Fibroblast of villous mesenchyme (primary cell): ENCODE results near the gene MDM2. TPM values are rescaled to one million over a fixed set of nuclear protein-coding genes. Genes with fewer than 3 reads are reported as not detected.

Source experiments
- DNase-seq: peaks from one replicate; pipeline ENCODE4 v3.0.0-alpha.2; 2010; ENCODE audit warnings: low read depth
- H3K4me3 ChIP-seq: 2 replicates; pipeline ENCODE4 v1.5.1; 2011; ENCODE audit warnings: low read depth, mild to moderate bottlenecking, low read length
- total RNA-seq: library from RNA; depleted of rRNA; stranded (reverse); fragments of >200 nt; gene quantifications from 2 replicates; pipeline ENCODE4 v1.2.3, GENCODE V29; 2012
- TF ChIP-seq, protein P1 (sequence below): IDR thresholded peaks from 2 replicates; pipeline ENCODE4 v1.5.1; 2012; ENCODE audit warnings: low read depth, mild to moderate bottlenecking, low read length; ENCODE audit not compliant: insufficient read depth

The MDM2 gene
- total RNA-seq, 1 donor: 245 TPM

DNA sequence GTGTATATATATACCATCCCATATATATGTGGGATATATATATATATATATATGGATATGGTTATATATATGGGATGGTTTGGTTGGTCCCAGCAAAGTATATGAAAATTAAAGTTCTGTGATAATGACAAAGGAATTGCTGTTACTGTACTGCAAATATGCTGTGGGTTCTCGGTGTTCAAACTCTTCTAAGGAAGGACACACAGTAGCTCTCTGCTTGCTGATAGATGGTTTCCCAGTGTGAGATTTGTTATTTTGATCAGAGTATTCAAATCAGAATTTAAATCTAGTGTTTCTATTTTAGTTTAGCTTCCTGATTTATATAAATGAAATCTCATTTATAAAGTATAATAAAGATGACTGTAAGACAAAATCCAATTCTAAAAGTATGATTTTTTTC, 42.3 kb upstream of the MDM2 start:
- TF ChIP-seq, protein P1, sequence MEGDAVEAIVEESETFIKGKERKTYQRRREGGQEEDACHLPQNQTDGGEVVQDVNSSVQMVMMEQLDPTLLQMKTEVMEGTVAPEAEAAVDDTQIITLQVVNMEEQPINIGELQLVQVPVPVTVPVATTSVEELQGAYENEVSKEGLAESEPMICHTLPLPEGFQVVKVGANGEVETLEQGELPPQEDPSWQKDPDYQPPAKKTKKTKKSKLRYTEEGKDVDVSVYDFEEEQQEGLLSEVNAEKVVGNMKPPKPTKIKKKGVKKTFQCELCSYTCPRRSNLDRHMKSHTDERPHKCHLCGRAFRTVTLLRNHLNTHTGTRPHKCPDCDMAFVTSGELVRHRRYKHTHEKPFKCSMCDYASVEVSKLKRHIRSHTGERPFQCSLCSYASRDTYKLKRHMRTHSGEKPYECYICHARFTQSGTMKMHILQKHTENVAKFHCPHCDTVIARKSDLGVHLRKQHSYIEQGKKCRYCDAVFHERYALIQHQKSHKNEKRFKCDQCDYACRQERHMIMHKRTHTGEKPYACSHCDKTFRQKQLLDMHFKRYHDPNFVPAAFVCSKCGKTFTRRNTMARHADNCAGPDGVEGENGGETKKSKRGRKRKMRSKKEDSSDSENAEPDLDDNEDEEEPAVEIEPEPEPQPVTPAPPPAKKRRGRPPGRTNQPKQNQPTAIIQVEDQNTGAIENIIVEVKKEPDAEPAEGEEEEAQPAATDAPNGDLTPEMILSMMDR: no peak
- DNase-seq: no peak
- H3K4me3 ChIP-seq: no peak overlapping the region

DNA sequence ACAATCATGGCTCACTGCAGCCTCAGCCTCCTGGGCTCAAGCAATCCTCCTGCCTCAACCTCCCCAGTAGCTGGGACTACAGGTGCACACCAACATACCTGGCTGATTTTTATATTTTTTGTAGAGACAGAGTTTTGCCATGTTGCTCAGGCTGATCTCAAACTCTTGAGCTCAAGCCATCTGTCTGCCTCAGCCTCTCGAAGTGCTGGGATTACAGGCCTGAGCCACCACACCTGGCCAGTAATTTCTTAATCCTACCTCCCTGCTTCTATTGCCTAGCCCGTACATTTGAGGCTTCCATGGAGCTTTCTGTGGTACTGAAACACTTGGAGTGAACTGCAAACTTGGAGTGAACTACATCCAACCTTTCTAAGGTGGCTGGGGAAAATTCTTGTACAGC, 41.3 kb upstream of the MDM2 start:
- DNase-seq: no peak

DNA sequence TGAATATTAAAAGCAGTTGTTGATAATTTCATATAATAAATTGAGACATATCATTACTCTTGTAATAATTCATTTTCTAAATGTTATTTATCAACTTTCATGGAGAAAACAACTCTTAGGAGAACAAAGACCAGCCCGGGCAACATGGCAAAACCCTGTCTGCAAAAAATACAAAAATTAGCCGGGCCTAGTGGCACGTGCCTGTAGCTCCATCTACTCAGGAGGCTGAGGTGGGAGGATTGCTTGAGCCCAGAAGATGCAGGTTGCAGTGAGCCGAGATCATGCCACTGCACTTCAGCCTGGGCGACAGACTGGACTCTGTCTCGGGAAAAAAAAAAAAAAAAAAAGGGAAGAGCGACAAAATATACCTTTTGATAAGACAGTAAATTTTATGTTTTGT, 40.8 kb upstream of the MDM2 start:
- DNase-seq: no peak
- TF ChIP-seq, protein P1: no peak
- H3K4me3 ChIP-seq: no peak overlapping the region

More for the DNA sequence above, 41.3 kb upstream of the MDM2 start:
- no peak overlapping the region for H3K4me3 ChIP-seq
- TF ChIP-seq, protein P1: no peak

DNA sequence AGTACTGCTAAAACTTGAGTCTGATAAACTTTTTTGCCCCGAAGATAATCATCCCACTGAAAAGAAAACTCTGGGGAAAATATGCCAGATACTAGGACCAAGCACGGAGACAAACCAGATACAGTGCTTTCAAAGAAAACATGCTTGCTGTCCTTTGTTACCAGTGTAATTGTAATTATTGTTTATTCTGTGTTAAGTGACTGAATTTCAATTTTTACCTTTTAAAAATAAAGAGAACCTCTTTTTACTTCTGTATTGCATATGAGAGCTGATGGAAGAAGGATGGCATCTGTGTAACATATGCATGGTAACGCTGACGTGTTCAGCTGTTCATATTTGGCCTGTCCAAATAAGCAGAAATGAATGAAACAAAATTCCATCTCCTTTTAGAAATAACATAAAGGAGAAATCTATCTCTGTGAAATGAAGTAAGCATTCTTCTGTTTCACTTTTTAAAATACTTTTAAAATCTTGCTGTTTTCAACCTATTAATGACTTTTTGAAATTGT, 39.5 kb upstream of the MDM2 start:
- no peak overlapping the region for H3K4me3 ChIP-seq
- no peak for DNase-seq
- TF ChIP-seq, protein P1: no peak

DNA sequence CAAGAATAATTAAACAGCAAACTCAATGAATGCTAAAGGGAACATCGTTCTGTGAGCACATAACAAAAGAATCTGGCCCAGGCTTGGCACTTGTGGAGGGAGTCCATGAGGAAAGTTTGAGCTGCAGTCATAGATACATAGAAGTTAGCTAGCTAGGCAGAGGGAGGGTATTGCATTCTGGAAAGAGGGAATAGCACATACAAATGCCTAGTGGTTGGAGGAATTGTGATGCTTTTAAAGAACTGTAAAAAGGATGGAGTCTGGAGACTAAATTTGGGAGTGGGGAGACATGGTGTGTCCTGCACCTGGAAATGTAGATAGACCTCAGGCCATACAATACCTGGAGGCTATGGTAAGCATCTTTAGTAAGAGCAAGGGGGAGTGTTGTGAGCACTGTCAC, 38.0 kb upstream of the MDM2 start:
- no peak overlapping the region for H3K4me3 ChIP-seq
- TF ChIP-seq, protein P1: no peak
- DNase-seq: no peak

DNA sequence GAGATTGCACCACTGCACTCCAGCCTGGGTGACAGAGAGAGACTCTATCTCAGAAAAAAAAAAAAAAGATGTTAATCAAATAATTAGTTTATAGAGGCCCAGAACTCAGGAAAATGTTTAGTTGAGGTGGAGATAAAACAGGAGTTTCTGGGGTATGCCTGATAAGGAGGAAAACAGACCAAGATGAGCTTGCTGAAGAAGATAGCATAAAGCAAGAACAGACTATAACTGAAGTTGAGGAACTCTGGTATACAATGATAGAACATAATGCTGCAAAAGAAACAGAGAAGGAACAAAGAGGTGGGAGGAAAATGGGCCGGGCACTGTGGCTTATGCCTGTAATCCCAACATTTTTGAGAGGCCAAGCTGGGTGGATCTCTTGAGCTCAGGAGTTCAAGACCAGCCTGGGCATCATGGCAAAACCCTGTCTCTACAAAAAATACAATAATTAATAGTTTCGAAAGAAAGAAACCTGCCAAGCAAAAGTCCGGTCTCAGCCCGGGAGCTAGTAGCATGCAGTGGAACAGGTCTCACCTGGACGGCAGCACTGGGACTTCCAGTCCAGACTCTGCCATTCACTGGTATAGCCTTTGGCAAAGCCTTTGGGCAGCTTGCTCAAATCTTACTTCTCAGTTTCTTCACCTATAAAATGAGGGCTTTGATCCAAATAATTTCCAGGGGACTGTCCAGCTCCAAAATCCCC, 36.6 kb upstream of the MDM2 start:
- no peak for DNase-seq
- TF ChIP-seq, protein P1: no peak
- H3K4me3 ChIP-seq: no peak overlapping the region

DNA sequence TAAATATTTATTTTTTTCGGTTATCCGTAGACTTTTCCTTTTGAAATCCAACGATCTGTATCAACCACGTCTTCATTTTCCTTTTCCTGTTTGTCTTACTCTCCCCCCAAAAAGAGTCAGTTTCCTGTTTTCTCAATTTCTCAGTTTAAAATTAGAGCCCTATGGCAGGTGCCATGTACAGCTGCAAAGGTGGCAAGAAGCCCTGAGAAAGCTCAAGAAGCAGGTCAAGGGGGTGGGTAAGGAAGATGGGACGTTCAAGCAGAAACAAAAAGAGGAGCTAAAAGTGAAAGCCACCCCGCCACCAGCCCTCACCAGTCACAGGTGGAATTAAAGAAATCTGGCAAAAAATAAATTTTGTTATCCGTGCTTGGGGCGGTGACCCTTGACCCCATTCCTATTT, 35.3 kb upstream of the MDM2 start:
- no peak overlapping the region for H3K4me3 ChIP-seq
- DNase-seq: no peak

More for the DNA sequence above, 35.3 kb upstream of the MDM2 start:
- TF ChIP-seq, protein P1: no peak
